HG02981 (cell line): ENCODE data around the gene KCNAB1.
"Not testable (repeated sequence)": the region's sequence is repeated elsewhere in the genome, so short reads cannot be mapped to it uniquely, and the experiment has no call there.

Experiments used
- ATAC-seq: cut with Tn5 transposase; IDR thresholded peaks from one replicate; pipeline ENCODE4 v1.9.1; 2021; ENCODE audit warnings: mild to moderate bottlenecking, moderate library complexity; ENCODE audit not compliant: unreplicated experiment

Gene KCNAB1

DNA sequence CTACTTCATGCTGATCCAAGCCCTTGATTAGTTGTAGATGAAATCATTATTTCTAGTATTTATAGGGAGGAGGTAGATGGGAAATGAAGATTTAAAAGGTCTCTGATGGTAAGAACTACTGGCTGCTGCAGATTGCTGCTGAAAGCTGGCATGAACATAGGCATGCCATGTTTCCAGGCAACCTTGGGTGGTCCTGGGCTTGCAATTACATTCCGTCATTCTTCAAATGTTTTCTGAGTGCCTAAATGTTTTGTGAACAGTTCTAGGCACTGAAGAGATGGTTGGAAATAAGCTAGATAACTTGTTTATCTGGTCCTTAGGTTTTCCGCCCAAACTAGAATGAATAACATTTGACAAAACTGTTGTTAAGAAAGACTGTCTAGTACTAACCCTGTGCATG, 95.8 kb downstream of the KCNAB1 start:
- ATAC-seq, result no peak

DNA sequence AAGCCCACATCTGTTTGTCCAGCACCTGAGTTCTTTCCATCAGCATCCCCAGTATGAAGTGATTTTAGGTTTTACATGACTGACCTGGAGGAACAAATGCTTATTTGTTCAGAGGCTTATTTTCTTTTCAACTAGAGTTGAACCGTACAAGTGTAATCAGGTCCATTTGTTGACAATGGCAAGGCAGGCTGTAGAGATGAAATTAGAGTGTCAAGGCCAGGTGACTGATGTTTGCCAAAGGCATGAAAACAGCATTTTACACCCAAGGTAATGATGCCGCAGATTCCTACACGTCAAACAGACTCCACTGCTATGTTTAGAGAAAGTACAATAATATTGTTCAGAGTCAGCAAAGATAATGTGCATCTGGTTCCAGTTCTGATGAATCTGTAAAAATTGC, 96.5 kb downstream of the KCNAB1 start:
- ATAC-seq, result no peak

DNA sequence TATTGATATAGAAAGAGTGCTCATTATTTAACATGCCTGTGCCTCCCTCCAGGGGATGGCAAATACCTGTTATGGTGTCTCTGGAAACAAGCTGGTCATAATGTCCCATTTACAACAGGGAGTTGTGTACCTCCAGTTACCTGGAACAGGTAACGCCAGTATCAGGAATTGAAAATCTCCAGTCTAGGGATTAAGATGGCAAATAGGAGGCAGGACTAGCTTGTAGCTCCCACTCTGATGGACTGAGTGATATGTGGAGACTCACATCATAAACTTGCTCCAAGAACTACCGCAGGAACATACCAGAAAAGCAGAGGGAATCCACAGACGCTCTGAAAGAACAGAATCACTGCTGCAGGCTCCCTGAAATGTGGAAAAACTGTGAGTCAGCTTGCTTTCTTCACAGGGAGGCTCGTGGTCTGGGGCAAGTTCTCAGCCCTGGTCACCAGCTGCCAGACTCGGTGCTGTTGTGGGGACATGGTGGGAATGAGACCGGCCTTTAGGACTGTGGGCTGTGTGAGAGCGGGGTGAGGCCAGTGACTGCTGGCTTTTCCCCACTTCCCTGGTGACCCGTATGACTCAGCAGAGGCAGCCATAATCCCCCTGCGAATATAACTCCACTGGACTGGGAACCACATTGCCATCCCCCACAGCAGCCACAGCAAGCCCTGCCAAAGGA, 97.4 kb downstream of the KCNAB1 start:
- no peak for ATAC-seq

DNA sequence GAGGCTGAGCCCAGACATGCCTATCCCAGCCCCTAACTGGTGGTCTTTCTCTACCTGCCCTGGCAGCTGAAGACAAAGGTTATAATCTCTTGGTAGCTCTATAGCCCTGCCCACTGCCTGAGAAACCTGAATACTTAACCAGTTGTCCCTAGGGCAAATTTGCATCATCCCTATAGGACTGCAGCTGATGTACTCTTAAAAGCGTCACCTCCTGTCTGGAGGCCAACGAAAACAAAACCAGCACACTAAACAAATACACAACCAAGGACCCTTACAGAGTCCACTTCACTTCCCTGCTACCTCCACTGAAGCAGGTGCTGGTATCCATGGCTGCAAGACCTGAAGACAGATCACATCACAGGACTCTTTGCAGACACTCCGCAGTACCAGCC, 98.0 kb downstream of the KCNAB1 start:
- no peak for ATAC-seq

DNA sequence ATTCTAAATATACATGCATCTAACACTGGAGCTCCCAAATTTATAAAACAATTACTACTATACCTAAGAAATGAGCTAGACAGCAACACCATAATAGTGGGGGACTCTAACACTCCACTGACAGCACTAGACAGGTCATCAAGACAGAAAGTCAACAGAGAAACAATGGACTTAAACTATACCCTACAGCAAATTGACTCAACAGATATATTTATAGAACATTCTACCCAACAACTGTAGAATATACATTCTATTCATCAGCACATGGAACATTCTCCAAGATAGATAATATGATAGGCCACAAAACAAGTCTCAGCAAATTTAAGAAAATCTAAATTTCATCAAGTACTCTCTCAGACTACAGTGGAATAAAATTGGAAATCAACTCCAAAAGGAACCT, 102.0 kb downstream of the KCNAB1 start:
- ATAC-seq, result not testable (repeated sequence)

DNA sequence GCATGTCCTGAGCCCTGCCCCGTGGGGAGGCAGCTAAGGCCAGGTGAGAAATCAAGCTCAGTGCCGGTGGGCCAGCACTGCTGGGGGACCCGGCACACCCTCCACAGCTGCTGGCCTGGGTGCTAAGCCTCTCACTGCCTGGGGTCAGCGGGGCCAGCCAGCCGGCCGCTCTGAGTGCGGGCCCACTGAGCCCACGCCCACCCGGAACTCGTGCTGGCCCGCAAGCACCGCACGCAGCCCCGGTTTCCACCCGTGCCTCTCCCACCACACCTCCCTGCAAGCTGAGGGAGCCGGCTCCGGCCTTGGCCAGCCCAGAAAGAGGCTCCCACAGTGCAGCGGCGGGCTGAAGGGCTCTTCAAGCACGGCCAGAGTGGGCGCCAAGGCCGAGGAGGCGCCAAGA, 103.7 kb downstream of the KCNAB1 start:
- ATAC-seq, result not testable (repeated sequence)

DNA sequence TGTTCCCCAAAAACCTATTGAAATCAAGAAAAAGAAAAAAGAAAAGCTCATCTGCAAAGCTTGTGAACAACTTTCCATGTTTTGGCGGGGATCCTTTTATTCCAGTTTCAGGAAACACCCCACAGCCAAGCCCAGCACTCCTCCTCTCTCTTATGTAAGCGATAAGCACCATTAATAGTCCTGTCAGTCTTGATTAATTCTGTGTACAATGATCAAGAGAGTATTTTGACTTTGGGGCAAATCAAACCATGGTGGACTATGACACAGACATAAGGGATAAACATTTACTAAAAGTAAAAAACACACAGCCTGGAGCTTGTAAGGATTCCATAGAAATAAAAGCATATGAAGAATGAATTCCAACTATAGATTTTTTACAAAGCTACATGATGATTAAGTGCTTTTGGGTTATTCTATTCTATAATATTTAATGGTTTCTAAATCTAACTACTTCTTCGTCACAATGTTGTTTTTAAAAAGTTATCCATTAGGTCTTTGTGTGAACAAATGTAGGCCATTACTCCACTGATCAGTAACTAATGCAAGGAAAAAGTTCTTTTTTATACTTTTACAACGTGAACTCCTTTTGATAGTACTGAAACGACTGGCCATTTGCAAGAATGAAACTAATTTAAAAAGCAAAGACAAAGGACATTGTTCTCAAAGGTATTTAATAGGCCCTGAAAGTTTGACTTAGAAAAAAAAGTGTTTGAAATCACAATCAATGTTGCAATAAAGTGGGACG, 106.5 kb downstream of the KCNAB1 start:
- no peak for ATAC-seq

DNA sequence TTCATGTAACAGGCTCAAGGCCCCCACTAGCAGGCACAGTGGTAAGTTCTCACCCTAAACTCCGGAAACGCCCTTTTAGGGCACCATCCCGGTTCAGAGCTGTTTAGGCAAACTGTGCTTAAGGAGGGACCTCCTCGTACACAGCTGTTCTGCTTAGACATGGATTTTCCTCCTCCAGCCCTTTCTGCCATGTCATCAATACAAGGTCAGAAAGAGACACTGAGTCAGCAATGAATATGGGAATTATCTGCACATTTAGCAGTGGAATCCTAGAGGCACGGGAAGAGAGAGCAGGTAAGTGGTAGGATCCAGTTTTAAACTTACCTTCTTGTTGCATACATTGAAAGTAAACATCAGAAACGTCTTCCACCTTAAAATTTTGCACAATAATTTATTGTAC, 107.3 kb downstream of the KCNAB1 start:
- no peak for ATAC-seq

DNA sequence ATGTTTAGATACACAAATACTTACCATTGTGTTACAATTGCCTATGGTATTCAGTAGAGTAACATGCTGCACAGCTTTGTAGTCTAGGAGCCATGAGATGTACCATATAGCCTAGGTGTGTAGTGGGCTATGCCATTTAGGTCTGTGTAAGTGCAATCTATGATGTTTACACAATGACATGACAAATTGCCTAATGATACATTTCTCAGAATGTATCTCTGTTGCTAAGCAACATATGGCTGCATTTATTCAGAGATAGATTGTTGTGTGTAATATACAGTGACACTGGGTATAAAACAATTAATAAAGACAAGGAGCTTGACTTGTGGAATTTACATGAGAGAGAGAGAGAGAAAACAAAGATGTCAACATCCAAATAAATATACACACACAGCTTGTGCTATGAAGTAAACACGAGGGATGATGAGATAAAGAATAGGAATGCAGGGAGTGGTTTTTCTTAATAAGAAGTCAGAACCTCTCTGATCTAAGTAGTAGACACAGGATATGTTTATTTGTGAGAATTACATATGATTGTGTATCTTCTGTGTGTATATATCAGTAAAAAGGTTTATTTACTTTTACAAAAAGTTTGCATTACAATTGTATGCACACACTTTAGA, 110.0 kb downstream of the KCNAB1 start:
- ATAC-seq, result no peak

DNA sequence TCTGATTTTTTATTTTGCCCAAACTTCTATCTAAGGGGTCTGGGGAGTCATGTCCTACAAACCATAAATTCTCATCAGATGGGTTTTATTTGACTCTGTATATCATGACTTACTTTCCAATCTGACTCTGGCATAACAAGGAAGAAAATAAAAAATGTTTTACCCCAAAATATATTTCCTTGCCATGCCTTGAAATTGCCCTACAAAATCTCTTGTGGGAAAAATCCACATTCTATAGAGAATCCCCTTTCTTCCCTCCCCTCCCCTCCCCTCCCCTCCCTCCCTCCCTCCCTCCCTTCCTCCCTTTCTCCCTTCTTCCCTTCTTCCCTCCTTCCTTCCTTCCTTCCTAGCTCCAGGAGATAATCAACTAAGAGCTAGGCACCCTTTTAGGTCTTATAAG, 110.8 kb downstream of the KCNAB1 start:
- ATAC-seq, result not testable (repeated sequence)

DNA sequence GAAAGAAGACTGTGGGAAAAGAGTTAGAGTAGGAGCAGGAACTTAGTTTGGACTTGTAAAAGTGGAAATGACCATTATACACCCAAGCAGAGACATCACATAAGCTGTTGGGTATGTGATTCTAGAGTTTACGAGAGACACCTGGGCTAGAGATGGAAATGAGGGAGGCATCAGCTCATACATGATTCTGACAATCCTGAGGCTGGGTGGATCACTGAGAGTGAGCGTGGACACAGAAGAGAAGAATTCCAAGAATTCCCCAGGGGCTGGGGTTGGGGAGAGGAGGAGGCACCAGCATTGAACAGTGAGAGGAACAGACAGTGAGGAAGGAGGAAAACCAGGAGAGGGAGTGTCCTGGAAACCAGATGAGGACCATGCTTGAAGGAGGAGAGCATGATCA, 113.5 kb downstream of the KCNAB1 start:
- ATAC-seq, result no peak

DNA sequence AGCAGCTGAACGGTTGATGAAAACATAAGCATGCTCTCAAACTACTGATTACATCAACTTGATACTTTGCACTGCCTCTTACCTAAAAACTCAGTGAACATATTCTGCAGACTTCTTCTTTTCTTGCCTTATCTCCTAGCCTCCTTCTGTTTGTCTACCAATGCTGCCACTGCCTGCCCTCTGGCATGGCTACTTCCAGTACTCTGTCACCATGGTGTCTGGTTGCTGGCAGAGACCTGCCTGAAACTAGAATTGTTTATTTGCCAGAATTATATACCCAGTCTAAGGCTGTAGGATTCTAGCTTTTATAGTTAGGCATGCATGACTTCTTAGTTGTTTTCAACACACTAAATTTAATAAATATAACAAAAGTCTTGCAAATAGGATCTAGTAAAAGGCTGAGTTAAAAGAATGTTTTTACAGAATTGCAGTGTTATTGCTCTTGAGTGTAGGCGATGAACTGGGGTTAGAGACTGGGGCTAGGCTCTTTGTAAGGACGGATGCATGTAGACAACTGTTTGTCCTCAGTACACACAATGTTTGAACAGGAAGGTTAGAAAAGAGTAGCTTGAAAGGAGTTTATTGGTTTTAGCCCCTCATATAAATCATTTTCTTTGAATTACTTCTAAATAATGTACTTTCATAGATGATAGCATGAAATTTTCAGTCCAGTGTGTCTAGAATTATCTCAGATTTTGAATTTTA, 116.3 kb downstream of the KCNAB1 start:
- ATAC-seq, result no peak

DNA sequence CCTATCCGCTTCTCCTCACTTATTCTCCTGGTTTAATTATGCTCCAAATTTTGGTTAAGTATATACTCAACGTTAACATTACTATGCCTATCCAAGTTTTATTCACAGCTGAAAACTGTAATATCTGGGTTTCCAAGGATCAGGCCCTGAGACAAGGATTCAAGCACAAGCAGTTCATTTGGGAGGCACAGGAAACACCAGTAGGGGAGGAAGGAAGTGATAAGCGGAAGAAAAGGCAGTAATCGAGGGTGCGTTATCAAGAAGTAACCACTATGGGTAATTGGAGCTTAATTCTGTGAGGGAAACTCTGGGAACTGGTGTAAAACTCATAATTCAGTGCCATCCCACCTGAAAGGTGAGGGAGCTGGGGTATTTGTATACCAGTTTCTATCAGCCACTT, 120.3 kb downstream of the KCNAB1 start:
- ATAC-seq, result no peak

DNA sequence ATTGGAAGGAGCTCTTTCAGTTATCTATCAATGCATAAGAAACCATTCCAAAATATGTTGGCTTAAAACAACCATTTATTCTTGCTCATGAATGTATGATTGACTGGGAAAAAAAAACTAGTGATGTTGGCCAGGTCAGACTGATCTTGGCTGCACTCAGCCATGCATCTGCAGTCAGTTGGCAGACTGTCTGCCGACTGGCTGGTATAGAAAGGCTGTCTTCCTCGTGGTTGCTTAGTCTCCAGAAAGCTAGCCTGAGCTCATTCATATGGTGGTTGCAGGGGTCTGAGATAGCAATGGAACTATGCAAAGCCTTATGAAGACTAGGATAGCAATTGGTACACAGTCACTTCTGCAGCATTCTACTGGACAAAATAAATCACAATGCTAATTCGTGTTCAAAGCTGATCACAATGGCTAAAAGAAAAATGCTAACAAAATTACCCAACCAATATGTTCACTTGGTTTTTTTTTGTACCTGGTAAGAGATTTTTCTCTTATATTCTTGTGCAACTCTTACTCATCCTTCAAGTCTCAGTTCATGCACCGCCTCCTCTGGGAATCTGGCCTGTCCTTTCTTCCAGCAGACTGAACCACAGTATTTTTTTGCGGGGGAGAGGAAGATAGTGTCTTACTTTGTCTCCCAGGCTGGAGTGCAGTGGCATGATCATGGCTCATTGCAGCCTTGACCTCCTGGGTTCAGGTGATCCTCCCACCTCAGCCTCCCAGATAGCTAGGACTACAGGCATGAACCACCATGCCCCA, 126.8 kb downstream of the KCNAB1 start:
- ATAC-seq, result no peak

DNA sequence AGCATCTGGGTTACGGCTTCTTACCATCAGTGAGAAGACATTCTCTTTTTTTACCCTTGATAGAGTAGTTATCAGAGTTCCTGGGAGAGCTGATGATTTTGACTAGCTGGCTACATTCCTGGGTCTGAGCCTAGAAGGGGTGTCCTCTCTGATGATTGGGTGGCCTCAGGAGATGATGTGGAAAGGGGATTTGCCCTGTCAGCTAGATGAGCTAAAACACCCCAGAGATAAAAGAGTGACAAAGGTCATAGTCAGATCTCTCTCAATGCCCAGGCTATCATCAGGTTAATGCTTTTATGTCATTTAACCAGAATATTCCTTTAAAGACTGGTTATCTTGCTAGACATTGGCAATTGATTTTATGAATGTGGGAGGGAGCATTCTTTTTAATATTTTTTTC, 130.2 kb downstream of the KCNAB1 start:
- ATAC-seq, result no peak

DNA sequence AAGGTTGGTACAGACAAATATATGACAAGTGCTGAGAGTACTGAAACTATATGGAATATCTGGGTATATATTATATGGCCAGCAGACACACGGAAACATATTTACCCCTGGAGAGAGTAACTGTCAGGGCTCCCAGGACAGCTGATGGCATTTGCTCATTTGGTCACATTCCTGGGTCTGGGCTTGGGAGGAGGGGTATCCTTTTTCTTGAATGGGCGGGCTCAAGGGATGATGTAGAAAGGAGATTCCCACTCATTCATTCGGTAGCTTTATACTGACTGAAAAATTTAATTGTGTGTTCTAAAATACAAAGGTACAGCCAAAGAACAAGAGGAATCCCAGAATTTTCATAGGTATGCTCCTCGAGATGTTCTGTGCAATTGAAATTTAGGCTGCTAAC, 131.0 kb downstream of the KCNAB1 start:
- ATAC-seq, result no peak

DNA sequence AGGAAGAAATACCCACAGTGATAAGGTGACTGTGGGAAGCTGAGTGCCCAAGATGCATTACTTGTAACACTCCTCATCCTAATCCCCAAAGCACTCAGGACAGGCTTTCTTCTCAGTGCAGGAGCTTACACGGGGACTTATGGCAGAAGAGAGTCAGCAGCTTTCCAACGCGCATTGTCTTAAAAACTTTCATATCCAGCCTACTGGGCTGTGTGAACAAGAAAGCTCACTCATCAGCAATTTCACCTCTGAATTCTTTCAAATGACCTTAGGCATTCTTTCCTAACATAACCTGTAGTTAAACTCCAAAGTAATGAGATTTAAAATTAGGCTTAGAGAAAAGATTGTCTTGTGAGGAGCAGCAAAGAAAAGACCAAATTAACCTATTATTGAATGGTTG, 132.3 kb downstream of the KCNAB1 start:
- ATAC-seq, result no peak

DNA sequence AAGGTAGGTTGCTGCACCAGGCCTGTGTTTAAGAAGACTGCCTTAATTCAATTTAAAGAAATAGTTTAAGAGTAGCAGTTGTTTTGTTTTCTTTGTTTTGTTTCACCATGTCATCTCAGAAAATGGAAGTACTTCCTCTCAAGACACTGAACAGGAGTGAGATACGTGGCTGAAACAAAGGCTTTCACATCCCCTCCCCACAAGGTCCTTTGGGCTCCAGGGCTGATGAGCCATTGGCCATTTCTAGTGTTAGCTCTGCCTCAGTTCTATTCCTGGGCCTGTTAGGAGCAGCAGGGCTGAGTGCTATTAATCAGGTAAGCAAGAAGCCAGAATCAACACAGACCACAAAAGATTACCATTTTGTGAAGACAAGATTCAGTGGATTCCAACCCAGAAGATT, 132.8 kb downstream of the KCNAB1 start:
- no peak for ATAC-seq

DNA sequence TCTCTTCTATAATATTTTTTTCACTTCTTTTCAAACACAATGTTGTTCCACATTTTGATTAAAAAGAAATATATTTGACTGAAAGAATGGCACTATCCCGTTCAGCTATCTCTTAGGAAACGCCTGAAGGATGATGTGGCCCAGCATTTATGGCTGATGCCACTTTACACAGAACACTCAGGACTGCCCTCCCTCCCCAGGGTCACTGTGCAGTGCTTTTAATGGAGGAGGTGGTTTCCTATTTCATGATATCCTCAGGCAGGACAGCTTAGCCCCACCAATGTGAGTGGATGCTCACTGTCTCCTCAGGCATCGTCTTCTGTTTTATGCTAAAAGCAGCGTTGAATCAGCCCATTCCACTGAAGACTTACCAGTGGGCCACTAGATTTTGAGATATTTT, 135.9 kb downstream of the KCNAB1 start:
- no peak for ATAC-seq

DNA sequence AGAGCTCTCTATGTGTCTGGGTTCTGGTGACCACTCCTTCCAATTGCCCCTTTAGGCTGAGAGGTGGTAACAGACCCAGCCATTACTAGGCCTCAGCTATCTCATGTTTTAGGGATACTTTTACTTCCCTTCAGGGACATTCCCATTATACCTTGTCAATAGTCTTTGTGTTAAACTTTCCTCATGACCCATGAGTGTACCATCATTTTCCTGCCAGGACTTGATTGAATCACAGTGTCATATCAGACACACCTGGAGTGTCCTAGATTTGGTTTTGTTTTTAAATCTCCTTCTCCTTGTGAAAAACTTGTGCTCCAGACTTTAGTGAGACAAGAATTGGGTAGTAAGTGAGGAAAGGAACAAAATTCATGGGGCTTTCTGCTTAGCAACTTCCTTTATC, 136.6 kb downstream of the KCNAB1 start:
- no peak for ATAC-seq

DNA sequence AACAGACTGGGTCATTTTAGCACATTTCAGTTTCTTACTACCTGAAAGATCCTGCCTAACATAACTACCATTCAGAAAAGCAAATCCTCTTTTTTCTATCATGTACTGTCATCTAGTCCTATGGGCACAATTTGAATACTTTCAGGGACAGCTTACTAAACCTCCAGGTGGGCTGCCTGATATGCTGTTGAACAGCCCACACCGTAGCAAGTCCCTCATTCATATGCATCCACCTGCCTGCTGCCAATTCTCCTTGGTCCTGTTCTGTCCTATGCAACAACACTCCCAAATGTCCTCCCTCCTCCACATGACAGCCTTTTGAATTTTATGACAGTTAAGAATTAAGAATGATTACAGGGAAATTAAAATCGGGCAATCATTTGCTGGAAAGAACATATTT, 137.9 kb downstream of the KCNAB1 start:
- no peak for ATAC-seq
